Central memory CD8-positive, alpha-beta T cell (primary cell): ENCODE results near the gene CADM4.
"Not testable (repeated sequence)": the region's sequence is repeated elsewhere in the genome, so short reads cannot be mapped to it uniquely, and the experiment has no call there.

Experiments used
- ATAC-seq: fragments of 150-1000 bp; cut with Tn5 transposase; replicated peaks from 2 replicates; pipeline ENCODE4 v1.10.0; 2022; ENCODE audit warnings: mild to moderate bottlenecking, moderate FRiP score, moderate number of reproducible peaks; ENCODE audit not compliant: poor library complexity, severe bottlenecking; ENCODE audit errors: extremely low read depth
- DNase-seq, 2 donors: peaks; one replicate each; pipeline ENCODE4 v3.0.0; 2021; ENCODE audit warnings: low spot score in 2 of 2
- H3K27ac Mint-ChIP-seq: one replicate; pipeline ENCODE4 v1.8.0; 2022; ENCODE audit warnings: low read depth, mild to moderate bottlenecking, moderate library complexity, mixed read lengths
- H3K27me3 Mint-ChIP-seq: one replicate; pipeline ENCODE4 v1.8.0; 2022; ENCODE audit warnings: mixed read lengths
- H3K36me3 Mint-ChIP-seq: one replicate; pipeline ENCODE4 v1.8.0; 2022; ENCODE audit warnings: mild to moderate bottlenecking, moderate library complexity, mixed read lengths; ENCODE audit not compliant: insufficient read depth
- H3K4me1 Mint-ChIP-seq: one replicate; pipeline ENCODE4 v1.8.0; 2022; ENCODE audit warnings: mixed read lengths
- H3K4me3 Mint-ChIP-seq: one replicate; pipeline ENCODE4 v1.8.0; 2022; ENCODE audit warnings: mild to moderate bottlenecking, moderate library complexity, mixed read lengths
- H3K9me3 Mint-ChIP-seq: one replicate; pipeline ENCODE4 v1.8.0; 2022; ENCODE audit warnings: mixed read lengths

The CADM4 gene

DNA sequence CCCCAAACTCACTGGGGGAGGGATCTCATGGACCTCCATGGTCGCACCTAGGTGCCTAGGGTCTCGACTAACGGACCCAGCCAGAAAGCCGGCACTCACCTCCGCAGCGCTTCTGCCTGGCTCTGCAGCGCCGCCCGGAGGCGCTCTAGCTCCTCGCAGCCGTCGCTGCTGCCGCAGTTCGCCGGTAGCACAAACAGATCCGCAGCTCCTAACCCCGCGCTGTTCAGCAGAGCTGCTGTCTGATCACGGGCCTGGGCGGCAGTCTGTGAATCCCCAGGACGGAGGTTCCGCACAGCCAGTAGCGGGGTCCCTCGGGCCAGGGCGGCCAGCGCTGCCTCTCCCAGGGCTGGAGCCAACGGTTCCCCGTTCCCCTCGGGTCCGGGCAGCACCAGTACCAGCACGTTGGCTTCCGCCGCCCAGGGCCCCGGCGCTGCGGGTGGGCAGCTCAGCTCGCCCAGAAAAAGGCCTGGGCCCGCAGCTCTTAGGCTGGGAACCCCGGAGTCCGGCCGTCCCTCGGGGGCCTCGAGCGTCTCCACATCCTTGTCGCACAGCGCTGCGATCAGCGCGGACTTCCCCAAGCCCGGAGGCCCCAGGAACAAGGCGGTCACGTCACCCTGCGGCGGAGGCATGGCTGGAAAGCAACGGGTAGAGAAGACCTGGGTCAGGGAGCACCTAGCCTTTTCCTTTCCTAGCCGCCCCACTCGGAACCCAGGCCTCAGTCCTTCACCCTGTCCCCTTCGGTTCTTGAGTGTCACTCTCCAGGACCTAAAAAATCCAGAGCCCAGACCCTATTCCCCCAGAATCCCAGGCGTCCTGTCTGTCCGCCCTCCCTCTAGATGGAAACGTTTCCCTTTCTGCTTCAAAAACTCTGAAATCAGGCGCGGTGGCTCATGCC lies 44.7 kb downstream of the CADM4 start:
- DNase-seq = peak; percentile 60 to 64
- peak overlapping the region; percentile 99 for H3K27ac Mint-ChIP-seq
- peak; percentile 64 for ATAC-seq
- peaks cover 62% of the 10 kb centered on the region for H3K4me1 Mint-ChIP-seq
- H3K36me3 Mint-ChIP-seq = peaks cover 35% of the 10 kb centered on the region
- peak overlapping the region; percentile 94 for H3K4me3 Mint-ChIP-seq
- no peaks in the 10 kb centered on the region for H3K9me3 Mint-ChIP-seq
- no peaks in the 10 kb centered on the region for H3K27me3 Mint-ChIP-seq

DNA sequence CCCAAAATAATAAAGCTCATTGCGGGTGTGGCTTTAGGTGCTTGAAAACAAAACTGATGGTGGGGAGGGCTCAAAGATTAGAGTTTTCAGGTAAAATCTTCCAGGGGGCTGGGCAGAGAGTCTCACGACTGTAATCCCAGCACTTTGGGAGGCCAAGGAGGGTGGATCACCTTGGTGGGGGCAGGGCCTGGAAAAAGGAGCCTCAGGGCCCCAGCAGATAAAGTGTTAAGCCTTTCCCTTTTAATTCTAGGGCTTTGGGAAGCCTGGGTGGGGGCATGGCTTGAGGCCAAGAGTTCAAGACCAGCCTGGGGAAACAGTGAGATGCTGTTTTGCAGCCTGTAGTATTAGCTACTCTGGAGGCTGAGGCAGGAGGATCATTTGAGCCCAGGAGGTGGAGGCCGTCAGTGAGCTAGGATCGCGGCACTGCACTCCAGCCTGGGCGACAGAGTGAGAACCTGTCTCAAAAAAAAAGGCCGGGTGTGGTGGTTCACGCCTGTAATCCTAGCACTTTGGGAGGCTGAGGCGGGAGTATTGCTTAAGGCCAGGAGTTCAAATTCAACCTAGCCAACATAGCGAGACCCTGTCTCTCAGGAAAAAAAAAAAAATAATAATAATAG lies 45.5 kb downstream of the CADM4 start:
- DNase-seq (no peak), ATAC-seq (no peak)
- Mint-ChIP-seq H3K9me3 (no peaks in the 10 kb centered on the region), H3K4me3 (peak overlapping the region; percentile 94), H3K27me3 (no peaks in the 10 kb centered on the region), H3K4me1 (peaks cover 68% of the 10 kb centered on the region), H3K27ac (peak overlapping the region; percentile 99), H3K36me3 (peaks cover 34% of the 10 kb centered on the region)

DNA sequence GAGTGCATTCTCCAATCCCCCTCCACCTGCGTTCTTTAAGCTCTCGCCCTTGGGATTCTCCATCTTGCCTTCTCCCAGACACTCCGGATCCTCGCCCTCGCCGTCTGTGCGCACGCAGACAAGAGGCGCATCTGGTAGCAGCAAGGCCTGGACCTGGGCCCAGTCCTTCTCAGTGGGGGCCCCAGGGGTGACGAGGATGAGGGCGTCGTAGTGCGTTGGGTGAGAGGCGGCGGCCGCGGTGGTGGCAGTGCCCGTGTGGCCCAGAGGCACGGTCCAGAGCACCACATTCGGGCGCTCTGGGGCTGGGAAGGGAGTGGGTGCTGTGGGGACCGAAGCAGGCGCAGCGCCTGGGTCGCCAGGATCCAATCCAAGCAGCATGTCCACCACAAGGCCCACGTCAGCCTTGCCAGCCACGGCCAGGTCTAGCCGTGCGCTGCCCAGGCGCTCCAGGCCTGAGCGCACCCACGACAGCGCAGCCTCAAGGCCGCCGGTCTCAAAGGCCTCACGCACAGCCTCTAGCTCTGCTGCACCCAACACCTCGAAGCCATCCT lies 46.8 kb downstream of the CADM4 start:
- Mint-ChIP-seq H3K9me3 (no peaks in the 10 kb centered on the region), H3K4me1 (peaks cover 58% of the 10 kb centered on the region), H3K36me3 (peaks cover 33% of the 10 kb centered on the region), H3K4me3 (peak overlapping the region; percentile 94), H3K27ac (no peak overlapping the region), H3K27me3 (no peaks in the 10 kb centered on the region)
- ATAC-seq (no peak), DNase-seq (no peak)

DNA sequence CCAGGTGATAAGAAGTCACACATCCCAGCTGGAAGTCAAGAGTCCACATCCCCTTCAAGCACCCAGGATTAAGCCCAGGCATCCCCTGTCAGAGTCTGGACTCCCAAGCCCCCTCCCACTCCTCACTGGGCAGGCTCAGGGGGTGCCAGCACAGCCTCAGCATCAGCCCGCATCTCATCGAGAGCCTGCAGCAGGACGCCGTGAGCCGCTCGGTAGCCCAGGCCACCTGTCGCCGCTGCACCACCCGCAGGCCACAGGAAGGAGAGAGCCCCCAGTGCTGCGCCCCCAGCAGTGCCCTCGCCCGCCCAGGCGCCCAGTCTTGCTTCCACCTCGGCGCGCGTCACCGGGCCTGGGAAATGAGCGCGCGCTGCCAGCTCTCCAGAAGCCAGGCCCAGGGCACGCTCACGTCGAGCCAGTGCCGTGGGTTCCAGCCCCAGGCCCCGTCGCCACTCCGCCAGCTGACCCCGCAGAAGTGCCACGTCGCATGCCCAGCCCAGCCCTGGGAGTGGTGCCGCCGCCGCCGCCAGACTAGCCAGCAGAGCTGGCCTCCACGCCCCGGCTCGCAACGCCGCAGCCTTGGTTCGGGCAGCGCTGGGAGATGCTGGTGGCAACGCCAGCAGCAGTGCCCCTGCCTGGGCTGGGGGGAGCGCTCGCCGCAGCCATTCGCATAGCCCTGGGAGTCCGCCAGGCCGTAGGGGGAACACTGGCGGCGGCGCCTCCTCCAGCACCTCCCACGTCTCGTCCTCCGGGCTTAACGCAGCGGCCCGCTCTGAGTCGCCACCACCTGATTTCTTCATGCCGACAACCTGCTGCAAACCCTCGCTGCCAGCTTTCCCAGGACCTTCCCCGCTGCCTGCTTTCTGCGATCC lies 47.5 kb downstream of the CADM4 start:
- Mint-ChIP-seq H3K4me1 (peaks cover 50% of the 10 kb centered on the region), H3K27ac (no peak overlapping the region), H3K36me3 (peaks cover 33% of the 10 kb centered on the region), H3K4me3 (no peak overlapping the region), H3K27me3 (no peaks in the 10 kb centered on the region), H3K9me3 (no peaks in the 10 kb centered on the region)
- DNase-seq (no peak), ATAC-seq (no peak)

DNA sequence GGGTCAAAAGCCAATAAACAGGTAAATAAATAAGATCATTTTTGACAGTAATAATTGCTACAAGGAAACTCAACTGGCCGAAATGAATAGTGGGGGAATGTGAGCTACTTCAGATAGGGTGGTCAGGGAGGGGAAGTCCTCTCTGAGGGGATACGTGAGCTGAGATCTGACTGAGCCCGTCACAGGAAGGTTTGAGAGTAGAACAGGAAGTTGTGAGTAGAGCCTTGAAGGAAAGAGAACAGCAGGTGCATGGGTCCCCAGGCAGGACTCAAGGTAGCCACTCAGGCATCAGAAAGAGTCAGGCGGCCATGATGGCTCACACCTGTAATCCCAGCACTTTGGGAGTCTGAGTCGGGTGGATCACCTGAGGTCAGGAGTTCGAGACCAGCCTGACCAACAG lies 50.0 kb downstream of the CADM4 start:
- no peak overlapping the region for H3K4me3 Mint-ChIP-seq
- H3K9me3 Mint-ChIP-seq = no peaks in the 10 kb centered on the region
- H3K36me3 Mint-ChIP-seq = peaks cover 14% of the 10 kb centered on the region
- DNase-seq (no peak), ATAC-seq (no peak)
- peaks cover 35% of the 10 kb centered on the region for H3K4me1 Mint-ChIP-seq
- no peaks in the 10 kb centered on the region for H3K27me3 Mint-ChIP-seq
- H3K27ac Mint-ChIP-seq = peak overlapping the region; percentile 54

DNA sequence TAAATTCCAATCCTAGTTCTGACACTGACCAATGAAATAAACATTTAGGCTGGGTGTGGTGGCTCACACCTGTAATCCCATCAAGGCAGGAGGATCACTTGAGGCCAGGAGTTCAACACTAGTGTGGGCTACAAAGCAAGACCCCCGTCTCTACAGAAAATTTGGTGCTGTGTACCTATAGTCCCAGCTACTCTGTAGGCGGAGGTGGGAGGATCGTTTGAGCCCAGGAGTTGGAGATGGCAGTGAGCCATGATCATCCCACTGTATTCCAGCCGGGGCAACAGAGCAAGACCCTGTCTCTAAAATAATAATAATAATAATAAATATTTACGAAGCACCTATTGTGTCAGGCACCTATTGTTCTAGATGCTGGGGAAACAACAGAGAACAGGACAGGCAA lies 50.4 kb downstream of the CADM4 start:
- ATAC-seq = no peak
- Mint-ChIP-seq H3K36me3 (peaks cover 13% of the 10 kb centered on the region), H3K27ac (peak overlapping the region; percentile 54), H3K27me3 (no peaks in the 10 kb centered on the region), H3K9me3 (no peaks in the 10 kb centered on the region), H3K4me3 (no peak overlapping the region), H3K4me1 (peaks cover 35% of the 10 kb centered on the region)
- DNase-seq = no peak

DNA sequence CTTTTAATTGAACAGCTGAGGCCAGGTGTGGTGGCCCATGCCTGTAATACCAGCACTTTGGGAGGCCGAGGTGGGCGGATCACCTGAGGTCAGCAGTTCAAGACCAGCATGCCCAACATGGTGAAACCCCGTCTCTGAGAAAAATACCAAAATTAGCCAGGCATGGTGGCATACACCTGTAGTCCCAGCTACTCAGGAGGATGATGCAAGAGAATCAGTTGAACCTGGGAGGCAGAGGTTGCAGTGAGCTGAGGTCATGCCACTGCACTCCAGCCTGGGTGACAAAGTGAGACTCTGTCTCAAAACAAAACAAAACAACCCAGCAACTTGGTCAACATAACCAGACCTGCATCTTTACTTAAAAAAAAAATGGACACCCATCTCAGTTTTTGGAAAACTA lies 52.6 kb downstream of the CADM4 start:
- DNase-seq, H3K4me3 Mint-ChIP-seq, ATAC-seq, H3K36me3 Mint-ChIP-seq, H3K27ac Mint-ChIP-seq, H3K9me3 Mint-ChIP-seq, H3K27me3 Mint-ChIP-seq: not testable (repeated sequence)
- peaks cover 21% of the 10 kb centered on the region for H3K4me1 Mint-ChIP-seq

DNA sequence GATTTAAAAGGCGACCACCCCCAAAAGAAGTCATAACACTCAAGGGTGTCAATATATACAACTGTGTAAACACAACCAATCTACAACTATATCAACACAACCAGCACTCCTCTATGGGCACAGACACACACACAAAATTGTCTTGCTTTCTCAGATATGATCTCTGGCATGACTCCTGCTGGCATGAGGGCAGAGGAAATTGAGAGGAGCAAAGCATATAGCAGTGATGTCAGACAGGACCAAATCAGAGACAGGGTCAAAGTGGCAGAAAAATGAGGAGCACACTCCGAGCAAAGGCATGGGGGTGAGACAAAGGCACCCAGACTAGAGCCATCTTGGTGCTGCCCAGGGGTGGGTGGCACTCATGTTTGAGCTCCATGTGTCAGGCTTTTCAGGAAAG lies 53.3 kb downstream of the CADM4 start:
- ATAC-seq (no peak), DNase-seq (no peak)
- H3K4me3 Mint-ChIP-seq = no peak overlapping the region
- H3K4me1 Mint-ChIP-seq = peaks cover 21% of the 10 kb centered on the region
- no peaks in the 10 kb centered on the region for H3K9me3 Mint-ChIP-seq
- H3K27me3 Mint-ChIP-seq = no peaks in the 10 kb centered on the region
- peaks cover 7% of the 10 kb centered on the region for H3K36me3 Mint-ChIP-seq
- no peak overlapping the region for H3K27ac Mint-ChIP-seq

DNA sequence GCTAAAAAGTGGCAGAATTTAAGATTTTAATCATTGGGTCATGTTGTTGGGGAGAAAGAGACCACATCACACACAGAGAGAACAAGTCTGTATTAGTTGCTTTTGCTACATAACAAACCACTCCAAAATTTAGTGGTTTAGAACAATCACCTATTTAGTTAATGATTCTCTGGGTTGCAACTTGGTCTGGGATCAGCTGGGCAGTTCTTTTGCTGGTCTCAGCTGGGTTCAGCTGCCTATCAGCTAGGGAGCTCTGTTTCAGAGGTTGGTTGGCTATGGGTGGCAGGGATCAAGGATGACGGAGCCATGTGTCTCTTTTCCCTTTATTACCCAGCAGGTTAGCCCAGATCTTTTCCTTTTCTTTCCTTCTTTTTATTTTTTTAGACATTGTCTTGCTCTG lies 55.2 kb downstream of the CADM4 start:
- Mint-ChIP-seq H3K27me3 (no peaks in the 10 kb centered on the region), H3K27ac (peak overlapping the region; percentile 25), H3K4me1 (peaks cover 16% of the 10 kb centered on the region), H3K9me3 (no peaks in the 10 kb centered on the region), H3K36me3 (peaks cover 4% of the 10 kb centered on the region), H3K4me3 (no peak overlapping the region)
- DNase-seq (no peak), ATAC-seq (no peak)

DNA sequence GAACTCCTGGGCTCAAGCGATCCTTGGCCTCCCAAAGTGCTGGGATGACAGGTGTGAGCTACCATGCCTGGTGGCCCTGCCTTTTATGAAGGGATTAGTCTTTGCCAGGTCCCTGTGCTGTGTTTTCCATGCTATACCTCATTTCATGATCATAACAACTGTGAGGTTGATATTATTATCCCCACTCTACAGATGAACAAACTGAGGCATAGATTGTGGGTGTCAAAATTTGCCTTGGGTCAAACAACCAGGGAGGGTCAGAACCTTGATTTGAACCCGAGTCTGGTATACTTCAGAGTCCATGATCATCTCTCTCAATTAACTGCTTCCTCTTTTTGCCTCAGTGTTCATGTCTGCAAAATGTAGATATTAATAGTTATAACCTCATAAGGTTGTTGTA lies 57.2 kb downstream of the CADM4 start:
- Mint-ChIP-seq H3K27me3 (no peaks in the 10 kb centered on the region), H3K4me3 (no peak overlapping the region), H3K27ac (no peak overlapping the region), H3K9me3 (no peaks in the 10 kb centered on the region), H3K4me1 (peaks cover 14% of the 10 kb centered on the region), H3K36me3 (peaks cover 2% of the 10 kb centered on the region)
- DNase-seq (no peak), ATAC-seq (no peak)

DNA sequence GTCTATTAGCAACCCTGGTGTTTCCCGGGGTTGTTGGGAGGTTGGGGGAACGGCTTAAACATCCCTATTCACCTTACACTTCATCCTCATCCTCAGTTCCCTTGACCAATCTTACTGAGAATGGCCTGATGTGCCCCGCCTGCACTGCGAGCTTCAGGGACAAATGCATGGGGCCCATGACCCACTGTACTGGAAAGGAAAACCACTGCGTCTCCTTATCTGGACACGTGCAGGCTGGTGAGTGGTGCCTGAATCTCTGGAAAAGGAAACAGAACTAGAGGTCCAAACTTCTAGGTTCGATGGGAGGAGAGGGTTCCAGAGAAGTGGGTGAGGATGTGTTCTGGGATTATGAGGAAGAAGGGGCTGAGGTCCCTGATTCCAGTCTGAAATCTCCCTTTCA lies 58.2 kb downstream of the CADM4 start:
- Mint-ChIP-seq H3K9me3 (no peaks in the 10 kb centered on the region), H3K27ac (no peak overlapping the region), H3K36me3 (peaks cover 2% of the 10 kb centered on the region), H3K27me3 (no peaks in the 10 kb centered on the region), H3K4me1 (peaks cover 17% of the 10 kb centered on the region), H3K4me3 (no peak overlapping the region)
- ATAC-seq (no peak), DNase-seq (no peak)

DNA sequence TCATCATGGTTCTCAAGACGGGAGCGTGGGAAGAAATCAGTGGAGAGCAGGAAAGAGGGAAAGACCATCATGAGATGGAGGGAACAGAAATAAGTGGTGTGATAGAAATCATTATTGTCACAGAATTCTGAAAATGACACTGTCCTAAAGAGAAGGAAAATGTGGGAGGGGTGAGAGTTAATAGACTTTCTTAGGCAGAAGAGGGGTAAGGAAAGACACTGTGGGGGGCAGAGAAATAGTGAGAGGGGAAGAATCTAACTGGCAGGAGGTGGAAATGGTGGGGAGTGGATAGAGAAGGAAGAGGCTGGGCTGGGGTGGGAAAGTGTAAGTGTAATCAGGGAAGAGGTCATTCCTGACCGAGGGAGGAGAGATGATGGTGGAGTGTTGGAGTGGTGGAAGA lies 60.9 kb downstream of the CADM4 start:
- H3K4me1 Mint-ChIP-seq = peaks cover 21% of the 10 kb centered on the region
- H3K9me3 Mint-ChIP-seq = no peaks in the 10 kb centered on the region
- peaks cover 7% of the 10 kb centered on the region for H3K36me3 Mint-ChIP-seq
- DNase-seq (no peak), ATAC-seq (no peak)
- H3K4me3 Mint-ChIP-seq = peak overlapping the region; percentile 0
- no peak overlapping the region for H3K27ac Mint-ChIP-seq
- no peaks in the 10 kb centered on the region for H3K27me3 Mint-ChIP-seq
